Nephron progenitor cell (in vitro differentiated cells): ENCODE measurements around the gene CRLF2.

ENCODE experiments used
- DNase-seq: peaks from one replicate; pipeline ENCODE4 v3.0.0; 2021
- H3K27ac Mint-ChIP-seq: 2 replicates; pipeline ENCODE4 v1.8.0; 2021; ENCODE audit warnings: mild to moderate bottlenecking, moderate library complexity, mixed read lengths
- H3K27me3 Mint-ChIP-seq: 2 replicates; pipeline ENCODE4 v1.8.0; 2021; ENCODE audit warnings: mild to moderate bottlenecking, low read depth, mixed read lengths; ENCODE audit not compliant: poor library complexity
- H3K36me3 Mint-ChIP-seq: 2 replicates; pipeline ENCODE4 v1.8.0; 2021; ENCODE audit warnings: low read depth, mixed read lengths
- H3K4me1 Mint-ChIP-seq: 2 replicates; pipeline ENCODE4 v1.8.0; 2021; ENCODE audit warnings: mixed read lengths
- H3K4me3 Mint-ChIP-seq: 2 replicates; pipeline ENCODE4 v1.8.0; 2021; ENCODE audit warnings: mild to moderate bottlenecking, moderate library complexity, mixed read lengths
- H3K9me3 Mint-ChIP-seq: 2 replicates; pipeline ENCODE4 v1.8.0; 2021; ENCODE audit warnings: mild to moderate bottlenecking, moderate library complexity, mixed read lengths
- CTCF ChIP-seq: fragments of 200-600 bp; sonication (generic); IDR thresholded peaks from 2 replicates; pipeline ENCODE4 v1.5.0; 2021; ENCODE audit warnings: antibody characterized with exemption

The CRLF2 gene

GRCh38 chrX:1226249-1226648, 13.8 kb upstream of the CRLF2 start:
- H3K9me3 Mint-ChIP-seq = peaks cover 37% of the 10 kb centered on the region
- DNase-seq = no peak
- TF ChIP-seq CTCF = no peak
- no peak overlapping the region for H3K4me3 Mint-ChIP-seq
- H3K27ac Mint-ChIP-seq = no peak overlapping the region
- H3K27me3 Mint-ChIP-seq = peaks cover 14% of the 10 kb centered on the region
- H3K4me1 Mint-ChIP-seq = no peaks in the 10 kb centered on the region
- no peaks in the 10 kb centered on the region for H3K36me3 Mint-ChIP-seq

GRCh38 chrX:1224954-1225353, 12.5 kb upstream of the CRLF2 start:
- H3K27ac Mint-ChIP-seq = no peak overlapping the region
- H3K36me3 Mint-ChIP-seq = no peaks in the 10 kb centered on the region
- H3K4me3 Mint-ChIP-seq = no peak overlapping the region
- no peaks in the 10 kb centered on the region for H3K4me1 Mint-ChIP-seq
- H3K27me3 Mint-ChIP-seq = peaks cover 8% of the 10 kb centered on the region
- TF ChIP-seq CTCF = no peak
- no peak for DNase-seq
- peaks cover 37% of the 10 kb centered on the region for H3K9me3 Mint-ChIP-seq

- no peak overlapping the region for H3K4me3 Mint-ChIP-seq
Observed at GRCh38 chrX:1223242-1223600, 10.8 kb upstream of the CRLF2 start.

GRCh38 chrX:1222531-1223241, 10.2 kb upstream of the CRLF2 start:
- no peak for DNase-seq
- H3K9me3 Mint-ChIP-seq = peaks cover 36% of the 10 kb centered on the region

More at GRCh38 chrX:1223242-1223600, 10.8 kb upstream of the CRLF2 start:
- TF ChIP-seq CTCF = no peak
- Mint-ChIP-seq H3K27ac (no peak overlapping the region), H3K4me1 (no peaks in the 10 kb centered on the region), H3K36me3 (no peaks in the 10 kb centered on the region), H3K9me3 (peaks cover 37% of the 10 kb centered on the region), H3K27me3 (peaks cover 8% of the 10 kb centered on the region)
- no peak for DNase-seq

GRCh38 chrX:1221296-1221845, 8.9 kb upstream of the CRLF2 start:
- no peak overlapping the region for H3K4me3 Mint-ChIP-seq
- DNase-seq = no peak
- H3K27ac Mint-ChIP-seq = no peak overlapping the region
- peaks cover 8% of the 10 kb centered on the region for H3K27me3 Mint-ChIP-seq
- no peak for TF ChIP-seq CTCF
- H3K9me3 Mint-ChIP-seq = peaks cover 23% of the 10 kb centered on the region
- no peaks in the 10 kb centered on the region for H3K4me1 Mint-ChIP-seq
- H3K36me3 Mint-ChIP-seq = no peaks in the 10 kb centered on the region

More at GRCh38 chrX:1222531-1223241, 10.2 kb upstream of the CRLF2 start:
- no peak for TF ChIP-seq CTCF
- H3K4me3 Mint-ChIP-seq = no peak overlapping the region
- no peak overlapping the region for H3K27ac Mint-ChIP-seq
- H3K36me3 Mint-ChIP-seq = no peaks in the 10 kb centered on the region
- peaks cover 8% of the 10 kb centered on the region for H3K27me3 Mint-ChIP-seq
- H3K4me1 Mint-ChIP-seq = no peaks in the 10 kb centered on the region

GRCh38 chrX:1218286-1218685, 5.8 kb upstream of the CRLF2 start:
- no peak for TF ChIP-seq CTCF
- H3K27me3 Mint-ChIP-seq = peaks cover 5% of the 10 kb centered on the region
- no peaks in the 10 kb centered on the region for H3K4me1 Mint-ChIP-seq
- no peak overlapping the region for H3K27ac Mint-ChIP-seq
- no peaks in the 10 kb centered on the region for H3K36me3 Mint-ChIP-seq
- no peak for DNase-seq
- no peak overlapping the region for H3K4me3 Mint-ChIP-seq
- H3K9me3 Mint-ChIP-seq = peaks cover 8% of the 10 kb centered on the region
